GM18499 (cell line): ENCODE data around the gene RAMP3.
"Not testable (repeated sequence)": the region's sequence is repeated elsewhere in the genome, so short reads cannot be mapped to it uniquely, and the experiment has no call there.

Source experiments
- ATAC-seq: cut with Tn5 transposase; IDR thresholded peaks from one replicate; pipeline ENCODE4 v1.9.1; 2021; ENCODE audit warnings: moderate number of reproducible peaks; ENCODE audit not compliant: insufficient read depth, unreplicated experiment

Gene RAMP3

DNA sequence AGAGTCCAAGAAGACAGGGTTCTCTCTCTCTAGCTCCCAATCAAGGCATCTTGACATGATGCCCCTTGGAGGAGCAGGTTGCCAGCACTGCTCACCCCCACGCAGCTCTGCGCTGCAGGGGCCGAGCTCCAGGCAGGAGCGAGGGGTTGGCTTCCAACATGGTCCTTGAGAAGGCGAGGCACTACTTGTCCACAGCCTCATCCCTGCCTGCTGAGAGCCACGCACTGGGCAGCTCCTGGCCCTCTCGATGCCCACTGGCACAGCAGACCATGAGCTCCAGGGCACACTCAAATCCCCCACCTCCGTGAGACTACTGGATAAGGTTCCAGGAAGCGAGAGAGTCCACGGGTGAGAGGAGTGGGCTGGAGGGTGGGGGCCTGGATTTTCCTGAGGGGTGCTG lies 31.1 kb downstream of the RAMP3 start:
- no peak for ATAC-seq

DNA sequence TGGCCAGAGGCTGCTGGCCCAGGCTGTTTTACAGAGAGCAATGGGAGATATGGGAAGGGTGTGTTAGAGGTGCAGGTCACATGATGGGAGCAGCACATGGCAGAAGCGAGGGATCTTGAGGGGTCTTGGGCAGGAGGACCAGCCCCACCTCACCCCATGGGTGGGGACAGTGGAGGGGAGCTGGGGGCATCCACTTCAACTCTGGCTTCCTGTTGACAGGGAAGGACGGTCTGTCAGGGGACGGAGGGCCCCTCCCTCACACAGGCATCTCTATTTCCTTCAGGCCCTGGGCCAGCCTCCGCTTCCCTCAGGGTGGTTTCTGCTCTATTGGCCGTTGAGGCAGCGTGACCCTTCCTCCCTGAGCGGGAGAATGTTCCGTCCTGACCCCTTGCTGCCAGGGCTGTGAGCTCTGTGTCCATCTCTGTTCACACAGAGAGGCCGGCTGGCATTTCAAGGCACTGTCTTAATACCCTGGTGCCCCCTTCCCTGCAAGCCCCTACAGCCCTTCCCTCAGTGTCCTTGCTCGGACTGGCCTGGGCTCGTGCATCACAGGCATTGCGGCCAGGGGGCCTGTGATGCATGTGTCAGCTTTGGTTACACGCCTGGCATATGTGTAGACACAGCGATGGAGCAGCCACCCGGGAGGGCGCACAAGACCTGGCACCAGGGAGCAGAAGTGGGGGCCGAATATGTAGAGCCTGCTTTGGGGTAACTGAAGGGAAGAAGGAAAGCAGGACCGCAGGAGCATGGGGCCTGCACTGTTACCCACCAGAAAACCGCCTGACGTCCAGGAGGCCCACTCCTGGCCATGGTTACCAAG lies 31.8 kb downstream of the RAMP3 start:
- no peak for ATAC-seq

DNA sequence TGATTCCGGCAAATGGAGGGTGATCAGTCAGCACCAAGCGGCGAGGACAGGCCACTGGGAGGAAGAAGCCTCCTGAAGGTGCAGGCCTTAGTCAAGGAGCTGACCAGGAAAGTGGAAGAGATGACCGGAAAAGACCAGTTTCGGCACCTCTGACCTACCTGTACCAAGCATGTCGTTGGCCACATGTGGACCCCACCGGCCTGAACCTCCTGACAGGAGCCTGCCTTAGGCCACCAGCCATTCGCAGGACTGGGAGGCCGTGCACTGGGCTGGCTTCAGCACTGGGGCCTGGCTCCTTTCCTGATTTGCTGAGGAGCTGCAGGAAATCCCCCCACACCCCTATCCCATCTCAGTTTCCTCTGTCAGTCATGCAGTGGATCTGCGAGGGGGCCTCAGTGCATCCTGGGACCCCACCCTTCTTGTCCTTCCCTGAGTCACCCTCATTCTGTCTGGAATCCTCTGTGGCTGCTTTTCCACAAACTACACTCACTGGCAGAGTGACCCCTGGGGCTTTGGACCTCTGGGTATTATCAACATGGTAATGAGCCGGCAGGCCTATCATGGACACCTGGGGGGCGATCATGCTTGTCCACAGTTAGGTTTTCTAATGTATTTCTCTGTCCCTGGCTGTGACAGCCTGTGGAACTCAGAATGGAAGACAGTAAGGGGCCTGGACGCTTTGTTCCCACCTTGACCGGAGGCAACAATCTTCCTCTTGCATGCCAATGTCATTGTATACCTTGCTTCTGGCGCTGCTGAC lies 33.0 kb downstream of the RAMP3 start:
- no peak for ATAC-seq

DNA sequence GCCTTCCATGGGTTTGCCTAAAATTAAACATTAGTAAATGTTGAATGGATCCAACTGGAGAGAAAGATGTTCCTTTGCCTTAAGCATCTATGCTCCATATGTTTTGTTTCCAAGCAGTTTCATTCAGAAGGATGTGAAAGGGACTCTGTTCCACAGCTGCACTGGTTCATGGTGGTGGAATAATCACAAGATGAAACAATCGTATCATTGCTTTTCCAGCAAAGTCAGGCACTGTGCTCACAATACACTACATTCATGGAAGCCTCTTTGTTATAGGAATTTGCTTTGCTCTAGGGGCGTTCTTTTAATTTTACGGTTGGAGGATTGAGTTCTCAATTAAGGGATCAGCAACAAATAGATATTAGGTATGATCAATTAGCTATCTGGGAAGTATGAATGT lies 33.8 kb downstream of the RAMP3 start:
- no peak for ATAC-seq

DNA sequence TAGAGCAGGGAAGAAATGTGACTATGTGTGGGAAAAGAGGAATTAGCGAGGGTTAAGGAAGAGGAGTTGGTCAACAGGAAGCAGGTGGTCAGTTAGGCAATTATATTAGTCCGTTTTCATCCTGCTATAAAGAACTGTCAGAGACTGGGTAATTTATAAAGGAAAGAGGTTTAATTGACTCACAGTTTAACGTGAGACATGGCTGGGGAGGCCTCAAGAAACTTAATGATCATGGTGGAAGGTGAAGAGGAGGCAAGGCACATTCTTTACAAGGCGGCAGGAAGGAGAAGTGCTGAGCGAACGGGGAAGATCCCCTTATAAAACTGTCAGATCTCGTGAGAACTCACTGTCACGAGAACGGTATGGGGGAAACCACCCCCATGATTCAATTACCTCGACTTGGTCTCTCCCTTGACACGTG lies 35.0 kb downstream of the RAMP3 start:
- ATAC-seq: no peak

DNA sequence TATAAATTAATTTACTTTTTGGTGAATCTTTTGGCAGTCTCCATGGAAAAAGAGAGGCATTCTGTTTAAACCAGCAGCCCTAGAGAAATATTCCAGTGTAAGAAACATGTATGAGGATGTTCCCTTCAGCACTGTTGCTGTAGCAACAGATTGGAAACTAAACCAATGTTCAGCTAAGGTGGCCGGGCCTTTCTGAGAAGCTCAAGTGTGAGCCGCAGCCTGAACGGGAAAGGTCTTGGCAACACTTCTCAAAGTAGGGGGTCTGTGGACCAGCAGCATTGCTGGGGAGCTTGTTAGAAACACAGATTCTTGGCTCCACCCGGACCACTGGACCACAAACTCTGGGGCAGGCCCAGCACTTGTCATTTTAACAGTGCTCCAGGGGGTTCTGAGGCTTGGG lies 36.2 kb downstream of the RAMP3 start:
- no peak for ATAC-seq

DNA sequence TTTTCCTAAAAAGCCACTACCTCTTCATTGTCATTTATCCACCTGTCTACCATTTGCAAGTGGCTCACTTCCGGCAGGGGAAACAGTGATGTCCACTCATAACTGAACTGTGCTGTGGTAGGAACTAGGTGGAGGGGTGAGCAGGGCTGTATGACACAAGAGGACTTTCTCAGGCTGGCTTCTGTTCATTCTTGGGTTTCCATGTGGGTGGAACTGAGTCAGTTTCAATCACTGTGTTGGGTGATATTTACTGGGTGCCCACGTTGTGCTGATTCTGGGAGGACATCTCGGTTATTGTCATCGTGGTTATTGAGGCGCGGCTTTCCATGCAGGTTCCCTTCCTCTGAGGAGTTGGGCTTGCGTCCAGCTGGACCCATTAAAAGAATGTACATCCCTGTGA lies 38.8 kb downstream of the RAMP3 start:
- ATAC-seq: peak; percentile 88

DNA sequence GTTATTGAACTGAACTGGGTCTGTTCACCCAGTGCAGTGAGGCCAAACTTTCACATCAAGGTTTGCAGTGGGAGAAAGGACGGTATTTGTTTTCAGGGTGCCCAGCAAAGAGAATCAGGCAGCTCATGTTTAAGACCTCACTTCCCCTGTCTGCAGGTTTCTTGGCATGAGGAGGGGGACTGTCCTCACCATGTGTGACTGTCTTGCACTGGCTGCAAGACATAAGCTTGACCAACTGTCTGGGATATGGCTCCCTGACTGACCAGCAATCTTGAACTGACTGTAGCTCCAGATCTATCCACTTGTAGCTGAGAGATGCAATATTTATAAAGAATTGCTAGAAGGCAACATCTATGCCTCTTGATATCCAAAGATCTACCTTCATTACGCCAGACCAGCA lies 39.9 kb downstream of the RAMP3 start:
- no peak for ATAC-seq

DNA sequence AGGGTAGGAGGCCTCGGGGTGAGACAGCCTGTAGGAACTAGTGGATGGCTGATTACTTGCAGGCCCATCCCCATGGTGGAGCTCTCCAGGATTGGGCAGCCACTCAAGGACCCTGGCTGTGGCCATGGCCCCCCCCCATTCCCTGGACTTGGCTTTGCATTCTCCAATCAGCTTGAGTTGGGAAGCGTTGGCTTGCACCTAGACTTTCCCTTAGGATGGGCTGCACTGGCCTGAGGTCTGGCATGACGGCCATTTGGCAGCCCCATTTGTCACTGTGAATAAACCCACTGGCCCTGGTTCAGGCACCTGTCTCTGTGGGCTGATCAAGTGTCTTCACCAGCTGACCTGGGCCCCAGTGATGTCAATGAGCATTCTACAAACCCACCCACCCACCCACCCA lies 41.4 kb downstream of the RAMP3 start:
- no peak for ATAC-seq

DNA sequence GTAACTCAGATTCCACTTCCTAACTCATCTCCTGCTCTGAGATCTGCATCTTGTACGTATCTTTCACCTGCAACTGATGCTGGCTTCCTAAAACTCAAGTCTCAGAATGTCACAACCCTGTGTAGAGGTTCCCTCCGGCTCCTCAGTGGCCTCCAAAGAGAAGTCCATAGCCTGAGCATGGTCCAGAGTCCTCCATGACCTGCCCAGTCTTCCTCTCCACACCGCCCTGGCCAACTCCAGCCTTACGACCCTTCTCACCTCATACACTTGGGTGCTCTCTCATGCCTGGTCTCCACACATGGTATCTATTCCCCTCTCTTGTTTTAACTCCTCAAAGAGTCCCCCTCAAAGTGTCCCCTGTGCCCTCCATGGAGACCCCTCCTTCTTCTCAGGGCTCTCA lies 41.9 kb downstream of the RAMP3 start:
- no peak for ATAC-seq

DNA sequence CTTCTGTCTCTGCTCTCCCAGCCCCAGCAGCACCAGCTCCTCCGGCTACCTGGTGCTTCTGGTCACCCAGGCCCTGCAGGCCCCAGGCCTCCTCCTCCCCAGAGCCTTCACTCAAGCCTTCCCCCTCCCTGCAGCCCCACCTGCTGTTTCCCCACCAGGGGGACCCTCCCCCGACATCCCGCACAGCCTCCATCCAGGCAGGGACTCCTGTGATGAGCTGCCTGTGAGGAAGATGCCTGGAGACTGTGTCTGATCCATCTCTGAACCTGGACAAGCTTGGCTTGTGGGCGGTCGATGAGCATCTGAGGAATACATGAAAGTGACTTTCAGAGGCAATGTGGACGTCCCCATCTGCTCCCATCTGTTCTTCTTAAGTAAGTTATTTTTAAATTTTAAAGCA lies 45.0 kb downstream of the RAMP3 start:
- no peak for ATAC-seq

DNA sequence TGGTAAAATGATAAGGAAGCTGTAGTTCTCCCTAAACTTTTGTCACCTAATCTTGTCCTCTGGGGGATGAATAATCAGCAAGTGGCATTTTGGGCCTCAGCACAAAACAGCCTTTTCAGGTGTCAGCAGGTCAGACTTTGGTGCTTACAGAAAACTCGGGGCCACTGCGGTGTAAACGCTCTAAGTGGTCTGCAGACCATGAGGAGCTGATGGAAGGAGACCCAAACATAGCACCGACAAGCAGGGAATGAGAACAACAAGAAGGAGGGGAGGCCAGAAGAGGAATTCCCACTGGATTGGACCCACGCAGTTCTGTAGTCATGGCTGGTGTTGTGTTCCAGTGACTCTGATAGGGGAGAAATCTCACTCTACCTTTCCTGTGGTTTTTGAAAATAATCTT lies 45.4 kb downstream of the RAMP3 start:
- ATAC-seq: no peak

DNA sequence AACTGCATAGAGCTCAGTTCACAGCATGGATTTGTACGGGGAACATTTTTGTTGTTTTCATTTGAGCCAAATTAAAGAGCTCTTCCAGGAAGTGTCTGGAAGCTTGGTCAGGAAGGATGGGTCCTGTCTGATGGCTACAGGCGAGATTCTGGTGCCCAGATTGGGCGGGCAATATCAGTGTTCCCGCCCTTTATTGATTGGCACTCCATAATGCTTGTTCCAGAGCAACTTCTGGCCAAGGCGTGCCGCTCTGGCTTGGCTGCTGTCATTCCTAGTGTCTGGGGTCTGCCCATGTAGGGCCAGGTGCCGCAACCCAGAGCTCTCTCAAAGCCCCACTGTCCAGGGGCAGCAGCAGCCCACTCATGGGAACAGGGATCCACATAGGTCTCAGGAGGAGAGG lies 45.9 kb downstream of the RAMP3 start:
- no peak for ATAC-seq

DNA sequence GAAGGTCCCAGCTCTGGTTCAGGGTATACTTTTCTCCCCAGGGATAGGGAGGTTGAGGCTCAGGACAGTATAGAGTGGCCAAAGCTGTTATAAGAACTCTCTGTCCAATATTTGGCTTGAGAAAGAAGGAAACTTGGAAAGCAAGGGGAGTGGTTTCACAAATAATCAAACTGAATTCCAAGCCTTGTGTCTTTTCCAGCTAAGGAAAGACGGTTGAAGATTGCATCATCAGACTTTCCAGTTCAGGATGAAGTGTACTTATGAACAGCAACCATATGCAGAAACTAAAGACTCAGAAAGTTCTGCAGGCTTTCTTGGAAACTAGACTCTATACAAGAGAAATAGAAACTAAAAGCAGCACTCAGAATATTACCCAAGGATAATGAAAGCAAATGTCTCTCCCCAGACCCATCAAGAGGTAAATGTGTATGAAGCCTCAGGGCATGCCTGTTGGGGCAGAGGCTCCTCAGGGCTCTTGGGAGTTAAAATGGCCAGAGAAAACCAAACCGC lies 46.4 kb downstream of the RAMP3 start:
- peak; percentile 57 for ATAC-seq

DNA sequence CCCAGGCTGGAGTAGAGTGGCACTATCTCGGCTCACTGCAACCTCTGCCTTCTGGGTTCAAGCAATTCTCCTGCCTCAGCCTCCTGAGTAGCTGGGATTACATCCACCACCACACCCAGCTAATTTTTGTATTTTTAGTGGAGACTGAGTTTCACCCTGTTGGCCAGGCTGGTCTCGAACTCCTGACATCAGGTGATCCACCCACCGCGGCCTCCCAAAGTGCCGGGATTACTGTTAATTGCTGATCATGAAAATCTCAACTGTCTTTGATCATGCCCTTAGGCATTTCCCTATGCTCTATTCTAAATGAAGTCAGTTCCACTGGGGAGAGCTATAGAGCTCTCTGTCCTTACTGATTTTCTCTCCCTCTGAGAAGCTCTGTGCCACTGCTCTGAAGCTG lies 48.7 kb downstream of the RAMP3 start:
- ATAC-seq: not testable (repeated sequence)

DNA sequence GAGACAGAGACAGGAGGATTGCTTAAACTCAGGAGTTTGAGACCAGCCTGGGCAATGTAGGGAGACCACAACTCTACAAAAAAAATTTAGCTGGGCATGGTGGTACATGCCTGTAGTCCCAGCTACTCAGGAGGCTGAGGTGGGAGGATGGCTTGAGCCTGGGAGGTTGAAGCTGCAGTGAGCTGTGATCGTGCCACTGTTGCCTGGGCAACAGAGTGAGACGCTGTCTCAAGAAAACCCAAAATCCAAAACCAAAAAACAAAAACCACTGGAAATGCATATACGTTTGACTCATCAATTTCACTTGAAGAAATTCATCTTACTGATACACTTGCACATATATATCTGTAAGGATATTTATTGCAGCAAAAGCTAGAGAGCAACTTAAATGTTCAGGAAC lies 52.3 kb downstream of the RAMP3 start:
- not testable (repeated sequence) for ATAC-seq

DNA sequence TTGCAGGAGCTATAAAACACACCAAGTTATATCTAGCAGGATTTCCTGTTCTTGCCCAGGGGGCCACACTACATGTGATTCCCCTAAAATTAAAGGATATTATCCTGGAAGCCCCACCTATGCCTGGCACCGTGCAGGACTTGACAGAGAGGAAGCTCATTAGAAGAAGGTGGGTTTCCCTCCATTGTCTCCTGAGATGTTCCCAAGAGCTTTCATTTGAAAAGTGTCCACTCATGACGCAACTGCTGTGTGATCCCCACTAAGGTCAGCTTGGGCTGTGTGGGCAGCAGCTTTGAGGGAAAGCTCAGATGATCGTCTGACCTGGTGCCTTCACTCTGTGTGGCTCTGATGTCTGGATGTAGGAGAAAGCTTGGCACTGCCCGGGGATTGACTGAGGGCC lies 53.5 kb downstream of the RAMP3 start:
- ATAC-seq: no peak

DNA sequence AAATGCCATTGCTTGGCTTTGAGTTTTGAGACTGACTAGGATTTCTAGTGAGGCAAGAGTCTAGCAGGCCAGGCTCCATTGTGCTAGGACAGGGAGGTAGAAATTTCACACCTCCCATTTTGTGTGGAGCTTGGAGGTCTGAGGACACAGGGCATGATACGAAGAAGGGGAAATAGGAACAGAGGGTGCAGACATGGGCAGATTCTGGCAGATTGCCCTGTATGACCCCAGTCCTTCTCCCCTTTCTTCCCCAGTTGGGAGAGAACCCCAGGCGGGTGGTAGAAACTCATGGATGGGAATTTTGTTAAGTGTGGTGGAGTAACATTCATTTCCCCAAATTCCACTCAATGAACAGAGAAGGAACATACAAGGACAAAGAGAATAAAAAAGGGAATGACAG lies 54.4 kb downstream of the RAMP3 start:
- no peak for ATAC-seq

DNA sequence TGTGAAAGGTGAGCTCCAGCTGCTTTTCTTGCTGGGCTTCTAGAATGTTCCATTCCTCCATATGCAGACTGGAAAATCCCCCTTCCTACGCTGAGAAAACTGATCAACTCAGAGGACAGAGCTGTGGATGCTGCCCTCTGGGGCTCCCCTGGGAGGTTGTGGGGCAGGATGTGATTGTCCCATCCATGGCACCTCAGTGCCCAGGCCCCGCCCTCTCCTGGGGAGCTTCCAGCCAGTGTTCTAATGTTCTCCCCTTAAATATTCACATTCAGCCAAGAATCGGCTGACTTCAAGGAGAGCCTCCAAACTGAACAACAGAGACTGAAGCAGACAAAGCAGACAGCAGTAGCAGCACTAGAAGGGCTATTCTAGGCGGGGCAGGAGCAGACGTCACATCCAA lies 55.0 kb downstream of the RAMP3 start:
- no peak for ATAC-seq

DNA sequence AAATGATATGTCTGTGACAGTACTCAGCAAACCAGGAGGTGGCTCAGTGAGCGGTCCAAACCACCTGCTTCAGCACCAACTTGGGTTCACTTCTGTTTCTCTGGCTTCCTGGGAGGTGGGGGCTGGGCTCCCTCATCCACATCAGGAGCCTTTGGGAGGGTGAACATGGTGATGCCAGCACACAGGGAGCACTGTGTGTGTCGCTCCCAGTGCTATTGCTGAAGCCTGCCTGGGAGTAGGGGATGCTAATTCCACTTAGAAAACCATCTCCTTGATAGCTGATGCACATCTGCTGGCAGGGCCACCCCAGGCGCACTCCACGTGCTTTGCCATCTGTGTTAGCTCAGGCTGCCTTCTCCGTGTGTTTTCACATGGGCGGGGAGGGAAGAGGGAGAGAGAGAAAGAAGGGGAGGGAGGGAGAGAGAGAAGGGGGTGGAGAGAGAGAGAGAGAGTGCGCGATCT lies 58.0 kb downstream of the RAMP3 start:
- ATAC-seq: no peak

DNA sequence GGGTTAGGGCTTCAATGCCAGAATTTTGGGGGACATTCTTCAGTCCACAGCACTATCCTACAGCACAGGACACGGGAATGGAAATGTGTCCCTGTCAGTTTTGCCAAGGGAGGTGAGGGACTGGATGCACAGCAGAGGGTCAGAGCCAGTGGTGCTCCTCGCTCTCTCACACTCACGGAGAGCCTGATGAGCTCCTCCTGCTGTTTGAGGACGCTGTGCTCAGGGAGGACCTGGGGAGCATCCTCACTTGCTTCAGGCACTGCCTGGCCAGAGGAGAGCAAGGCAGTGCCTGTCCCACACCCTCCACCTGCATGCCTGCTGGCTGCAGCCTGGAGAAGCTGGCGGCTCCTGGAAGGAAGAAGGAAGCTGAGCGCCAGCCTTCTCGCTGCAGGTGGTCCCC lies 58.6 kb downstream of the RAMP3 start:
- ATAC-seq: no peak
